NOMO-1 treated with dmso at 0.1 percent for 144 hours (cell line): ENCODE data around the gene TMSB15C.

Source experiments
- DNase-seq: peaks from one replicate; lab custom pipeline; 2025; ENCODE audit not compliant: unreplicated experiment; lab: John Stamatoyannopoulos, UW

TMSB15C gene

DNA sequence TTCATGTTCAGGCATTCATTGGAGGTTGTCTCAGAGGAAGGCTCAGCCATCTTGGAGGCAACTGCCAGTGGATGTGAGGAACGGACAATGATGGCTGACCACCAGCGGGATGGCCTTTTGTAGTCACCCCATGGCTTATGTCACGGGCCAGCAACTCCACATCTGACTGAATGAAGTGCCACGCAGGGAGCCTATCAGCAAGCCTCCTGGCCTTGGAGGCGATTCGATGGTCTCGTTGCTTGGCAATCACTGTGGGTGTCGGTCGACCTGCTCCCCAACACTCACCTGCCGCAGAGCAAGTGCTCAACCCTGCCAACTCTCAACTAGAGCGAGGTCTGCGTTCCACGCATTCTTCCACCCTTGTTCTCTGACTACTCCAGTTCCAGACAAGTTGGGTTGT, 28.9 kb downstream of the TMSB15C start:
- DNase-seq = no peak

DNA sequence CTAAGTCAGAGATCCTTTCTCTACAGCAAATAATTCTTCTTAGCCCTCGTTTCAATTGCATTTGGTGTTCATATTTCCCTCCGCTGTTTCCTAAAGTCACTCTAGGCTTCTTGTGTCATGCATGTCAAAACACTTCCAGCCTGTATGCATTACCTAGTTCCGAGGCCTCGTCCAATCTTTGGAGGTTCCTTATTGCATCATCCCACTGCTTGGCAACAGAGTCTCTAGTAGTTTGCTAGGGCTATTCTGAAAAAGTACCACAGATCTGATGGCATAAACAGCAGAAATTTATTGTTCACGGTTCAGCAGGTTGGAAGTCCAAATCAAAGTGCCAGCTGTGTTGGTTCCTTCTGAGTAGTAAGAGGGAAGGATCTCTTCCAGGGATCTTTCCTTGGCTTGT, 30.4 kb downstream of the TMSB15C start:
- no peak for DNase-seq

DNA sequence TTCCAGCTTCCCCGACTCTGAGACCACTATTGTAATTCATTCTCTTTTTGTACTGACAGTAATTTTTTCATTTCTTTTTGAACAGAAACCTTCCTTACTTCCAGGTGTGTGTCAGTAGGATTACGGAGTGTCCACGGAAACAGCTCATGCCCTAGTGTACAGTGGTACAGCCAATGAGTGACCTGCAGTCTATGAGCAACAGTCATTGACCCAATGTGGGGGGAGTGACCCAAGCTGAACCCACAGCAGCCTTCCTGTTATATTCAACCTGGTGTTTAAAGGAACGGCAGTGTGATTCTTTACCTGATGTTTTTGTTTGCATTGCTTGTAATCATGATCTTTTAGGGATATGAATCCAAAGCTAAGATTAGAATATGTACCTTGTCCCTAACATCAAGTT, 35.0 kb downstream of the TMSB15C start:
- no peak for DNase-seq

DNA sequence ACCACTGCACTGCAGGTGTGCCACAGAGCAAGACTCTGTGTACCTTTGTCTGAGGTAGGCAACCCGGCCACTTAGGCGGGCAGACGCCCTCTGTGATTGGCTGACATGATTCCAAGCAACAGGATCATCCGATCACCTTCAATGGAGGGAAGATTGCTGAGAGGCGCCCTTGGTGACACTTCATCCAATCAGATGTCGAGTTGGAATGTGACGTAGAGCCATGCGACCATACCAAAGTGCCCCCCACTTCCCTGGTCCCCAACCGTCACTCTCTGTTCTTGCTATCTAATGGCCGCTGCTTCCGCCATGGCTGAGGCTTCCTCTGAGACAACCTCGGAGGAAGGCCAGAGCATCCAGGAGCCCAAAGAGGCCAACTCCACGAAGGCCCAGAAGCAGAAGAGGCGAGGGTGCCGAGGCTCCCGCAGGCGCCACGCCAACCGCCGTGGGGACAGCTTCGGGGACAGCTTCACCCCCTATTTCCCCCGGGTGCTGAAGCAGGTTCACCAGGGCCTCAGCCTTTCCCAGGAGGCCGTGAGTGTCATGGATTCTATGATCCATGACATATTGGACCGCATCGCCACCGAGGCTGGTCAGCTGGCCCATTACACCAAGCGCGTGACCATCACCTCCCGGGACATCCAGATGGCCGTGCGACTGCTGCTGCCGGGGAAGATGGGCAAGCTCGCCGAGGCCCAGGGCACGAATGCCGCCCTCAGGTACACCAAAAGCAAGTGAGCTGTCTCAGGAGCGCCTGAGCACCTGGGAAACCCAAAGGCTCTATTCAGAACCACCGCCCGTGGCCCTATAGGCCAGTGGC, 36.1 kb downstream of the TMSB15C start, which contains the start of gene H2BW2:
Gene H2BW2 (plus strand): TSS at position 268 of the 817 bp plus-strand sequence. CDS start 39 bp downstream, at position 307.
- DNase-seq = no peak
